Fibroblast of pulmonary artery (primary cell): ENCODE measurements around the gene SKA1.

Source experiments
- DNase-seq: peaks from one replicate; pipeline ENCODE4 v3.0.0-alpha.2; 2010; ENCODE audit warnings: low read depth
- H3K4me3 ChIP-seq: replicated peaks from 2 replicates; pipeline ENCODE4 v1.5.1; 2011; ENCODE audit warnings: low read depth, mild to moderate bottlenecking, control low read depth, low read length, moderate library complexity
- TF ChIP-seq, protein P1 (sequence below): IDR thresholded peaks from 2 replicates; pipeline ENCODE4 v1.5.1; 2011; ENCODE audit warnings: mild to moderate bottlenecking, control low read depth, low read length, inconsistent platforms; ENCODE audit errors: missing control alignments

The SKA1 gene

DNA sequence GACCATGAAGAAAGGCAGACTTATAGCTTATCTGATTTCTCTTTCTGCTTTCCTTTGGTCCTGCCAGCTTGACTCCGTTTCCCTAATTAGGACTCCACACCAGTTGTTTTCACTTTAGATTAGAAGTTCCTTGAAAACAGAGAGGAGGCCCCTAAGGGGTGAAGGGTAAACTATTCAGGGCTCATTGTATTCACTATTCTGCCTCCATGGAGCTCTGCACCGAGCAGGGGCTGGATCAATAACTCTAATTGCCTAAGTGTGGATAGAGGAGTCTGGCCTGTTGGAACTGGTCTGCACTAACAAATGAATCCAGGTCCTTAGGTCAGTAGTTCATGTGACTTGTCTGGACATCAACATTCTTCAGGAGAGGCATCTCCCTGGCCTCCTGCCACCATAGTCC is 36.1 kb upstream of the SKA1 start:
- H3K4me3 ChIP-seq: no peak overlapping the region
- DNase-seq: no peak
- TF ChIP-seq, protein P1, sequence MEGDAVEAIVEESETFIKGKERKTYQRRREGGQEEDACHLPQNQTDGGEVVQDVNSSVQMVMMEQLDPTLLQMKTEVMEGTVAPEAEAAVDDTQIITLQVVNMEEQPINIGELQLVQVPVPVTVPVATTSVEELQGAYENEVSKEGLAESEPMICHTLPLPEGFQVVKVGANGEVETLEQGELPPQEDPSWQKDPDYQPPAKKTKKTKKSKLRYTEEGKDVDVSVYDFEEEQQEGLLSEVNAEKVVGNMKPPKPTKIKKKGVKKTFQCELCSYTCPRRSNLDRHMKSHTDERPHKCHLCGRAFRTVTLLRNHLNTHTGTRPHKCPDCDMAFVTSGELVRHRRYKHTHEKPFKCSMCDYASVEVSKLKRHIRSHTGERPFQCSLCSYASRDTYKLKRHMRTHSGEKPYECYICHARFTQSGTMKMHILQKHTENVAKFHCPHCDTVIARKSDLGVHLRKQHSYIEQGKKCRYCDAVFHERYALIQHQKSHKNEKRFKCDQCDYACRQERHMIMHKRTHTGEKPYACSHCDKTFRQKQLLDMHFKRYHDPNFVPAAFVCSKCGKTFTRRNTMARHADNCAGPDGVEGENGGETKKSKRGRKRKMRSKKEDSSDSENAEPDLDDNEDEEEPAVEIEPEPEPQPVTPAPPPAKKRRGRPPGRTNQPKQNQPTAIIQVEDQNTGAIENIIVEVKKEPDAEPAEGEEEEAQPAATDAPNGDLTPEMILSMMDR: no peak

DNA sequence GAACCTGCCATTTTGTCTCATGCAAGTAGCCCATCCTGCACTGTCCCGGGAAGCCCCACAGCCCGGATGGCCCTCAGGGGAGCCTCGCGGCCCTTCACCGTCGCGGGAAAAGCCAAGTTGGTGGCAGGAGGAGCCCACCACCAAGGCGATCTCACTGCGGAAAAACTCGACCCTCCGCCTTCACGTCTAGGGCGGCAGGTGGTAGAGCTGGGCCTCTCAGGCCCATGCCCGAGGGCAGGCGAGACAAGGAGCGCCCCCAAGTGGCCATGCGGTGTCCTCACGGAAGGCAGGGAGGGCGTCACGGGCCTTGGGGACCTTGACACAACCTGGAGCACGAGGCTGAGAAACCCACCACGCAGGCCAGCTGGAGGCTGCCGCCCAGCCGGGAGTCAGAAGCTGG is 34.8 kb upstream of the SKA1 start:
- no peak for DNase-seq
- H3K4me3 ChIP-seq: no peak overlapping the region
- TF ChIP-seq, protein P1: no peak

DNA sequence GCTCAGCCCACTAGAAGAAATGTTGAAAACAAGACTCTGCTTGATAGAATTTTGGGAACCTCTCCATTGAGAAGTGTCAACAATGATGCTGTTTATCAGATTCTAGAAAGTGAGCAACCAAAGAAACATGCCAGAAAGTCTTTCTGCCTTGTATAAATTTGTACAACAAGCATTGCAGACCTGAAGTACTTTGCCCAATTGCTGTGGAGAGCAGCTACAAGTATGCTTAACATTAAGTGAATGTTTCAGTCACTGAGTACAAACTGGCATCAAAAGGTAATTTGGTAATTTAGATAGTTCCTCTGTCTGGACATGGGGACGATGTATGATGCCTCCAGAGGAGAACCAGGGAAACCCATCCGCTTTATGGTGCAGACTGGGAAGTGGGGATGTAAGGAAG is 33.4 kb upstream of the SKA1 start:
- TF ChIP-seq, protein P1: no peak
- no peak for DNase-seq
- H3K4me3 ChIP-seq: no peak overlapping the region

DNA sequence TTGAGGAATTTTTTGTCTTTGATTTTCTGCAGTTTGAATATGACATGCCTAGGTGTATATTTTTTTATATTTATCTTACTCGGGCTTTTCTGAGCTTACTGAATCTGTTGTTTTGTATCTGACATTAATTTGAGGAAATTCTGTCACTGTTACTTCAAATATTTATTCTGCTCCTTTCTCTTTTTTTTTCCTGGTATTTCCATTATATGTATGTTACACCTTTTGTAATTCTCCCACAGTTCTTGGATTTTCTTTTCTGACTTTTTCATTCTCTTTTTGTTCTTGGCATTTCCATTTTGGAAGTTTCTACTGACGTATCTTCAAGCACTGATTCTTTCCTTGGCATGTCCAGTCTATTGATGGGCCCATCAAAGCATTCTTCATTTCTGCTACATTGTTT is 24.1 kb upstream of the SKA1 start:
- DNase-seq: no peak
- TF ChIP-seq, protein P1: no peak
- H3K4me3 ChIP-seq: no peak overlapping the region

DNA sequence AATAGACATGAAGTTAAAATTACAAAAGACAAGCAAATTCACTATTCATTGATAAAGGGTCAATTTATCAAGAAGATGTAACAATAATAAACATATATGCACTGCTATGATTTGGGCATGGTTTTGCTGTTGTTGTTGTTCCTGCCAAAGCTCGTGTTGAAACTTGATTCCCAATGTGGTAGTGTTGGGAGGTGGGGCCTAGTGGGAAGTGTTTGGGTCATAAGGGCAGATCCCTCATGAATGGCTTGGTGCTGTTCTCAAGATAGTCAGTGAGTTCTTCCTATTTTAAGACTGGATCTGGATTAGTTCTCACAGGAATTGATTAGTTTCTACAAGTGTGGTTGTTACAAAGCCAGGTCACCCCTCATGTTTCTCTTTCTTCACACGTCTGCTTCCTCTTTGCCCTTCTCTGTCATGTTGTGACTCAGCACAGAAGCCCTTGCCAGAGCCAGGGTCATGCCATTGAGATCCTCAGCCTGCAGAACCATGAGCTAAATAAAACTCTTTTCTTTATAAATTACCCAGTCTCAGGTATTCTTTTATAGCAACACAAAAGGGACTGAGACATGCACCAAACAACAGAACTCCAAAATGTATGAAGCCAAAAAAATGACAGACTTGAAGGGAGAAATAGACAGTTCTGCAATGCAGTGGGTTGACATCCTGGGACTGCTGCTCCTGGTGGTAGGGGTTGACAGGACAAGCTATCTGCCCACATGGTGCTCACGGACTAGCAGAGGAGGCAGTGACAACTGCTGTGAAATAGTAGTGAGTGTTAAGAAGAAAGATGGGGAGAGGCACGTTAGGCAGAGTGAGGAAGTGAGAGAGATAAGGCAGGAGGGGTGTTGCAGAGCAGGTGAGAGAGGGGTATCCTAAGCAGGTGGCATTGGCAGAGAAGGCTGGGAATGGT is 18.6 kb upstream of the SKA1 start:
- DNase-seq: peak; percentile 19
- TF ChIP-seq, protein P1: peak; percentile 32
- H3K4me3 ChIP-seq: no peak overlapping the region

DNA sequence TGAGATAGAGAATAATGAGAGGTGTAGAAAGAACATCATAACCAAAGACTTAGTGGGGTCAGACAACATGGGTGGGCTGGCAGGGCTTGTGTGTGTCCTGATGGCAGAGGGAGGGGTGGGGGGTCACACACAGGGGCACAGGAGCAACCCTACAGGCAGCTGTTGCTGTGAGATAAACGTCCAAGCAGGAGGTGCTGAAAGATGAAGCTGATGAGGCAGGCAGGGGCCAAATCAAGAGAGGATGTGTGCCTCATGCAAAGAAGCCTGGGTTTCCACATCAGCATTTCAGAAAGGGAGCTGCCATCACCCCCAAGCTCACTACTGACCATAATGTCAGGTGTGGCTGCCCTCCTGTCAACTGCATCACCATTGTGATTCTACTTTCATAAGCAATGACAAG is 16.0 kb upstream of the SKA1 start:
- DNase-seq: no peak
- TF ChIP-seq, protein P1: no peak
- no peak overlapping the region for H3K4me3 ChIP-seq

DNA sequence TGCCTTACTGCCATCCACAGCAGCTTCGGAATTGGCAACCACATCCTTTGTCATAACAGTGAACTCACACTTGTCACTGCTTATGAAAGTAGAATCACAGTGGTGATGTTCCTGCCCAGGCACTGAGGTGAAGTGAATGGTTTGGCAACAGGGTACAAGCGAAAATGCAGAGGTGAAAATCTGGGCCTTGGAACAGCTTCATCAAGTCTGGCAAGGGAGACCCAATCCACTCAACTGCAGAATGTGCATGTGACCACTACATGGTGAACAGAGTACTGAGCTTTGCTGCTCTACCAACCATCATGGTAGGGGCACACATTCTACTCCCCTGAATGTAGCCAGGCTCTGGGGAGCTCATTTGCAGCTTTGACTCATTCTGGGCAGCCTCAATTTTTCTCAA is 15.0 kb upstream of the SKA1 start:
- no peak for DNase-seq
- no peak overlapping the region for H3K4me3 ChIP-seq
- TF ChIP-seq, protein P1: no peak
